DOHH2 (cell line): ENCODE data around the gene STAT5B.

ENCODE experiments used
- CTCF ChIP-seq: fragments of 200-600 bp; sonication (generic); IDR thresholded peaks from one replicate; pipeline ENCODE4 v1.5.1; 2014; ENCODE audit warnings: antibody characterized with exemption, mild to moderate bottlenecking, low read depth, low read length; ENCODE audit not compliant: poor library complexity, severe bottlenecking
- EZH2phosphoT487 ChIP-seq: fragments of 200-600 bp; sonication (generic); IDR thresholded peaks from 2 replicates; pipeline ENCODE4 v1.6.1; 2017; ENCODE audit warnings: borderline replicate concordance, mild to moderate bottlenecking, antibody characterized with exemption, low read length, moderate library complexity, mixed read lengths

- no peak for TF ChIP-seq CTCF
- TF ChIP-seq EZH2phosphoT487 = no peak
Observed at GRCh38 chr17:42270596-42270995, 5.6 kb downstream of the STAT5B start.
